ENCODE results near the gene SLC30A5. TPM values are rescaled to one million over a fixed set of nuclear protein-coding genes. Genes with fewer than 3 reads are reported as not detected.

SLC30A5 gene
- total and polyA plus RNA-seq, 10 of the 15 experiments (the other 5 are each of a cell fraction or from before 2014, with no cell fraction given): 14.7 to 67.9 (median 38.4) TPM

DNA sequence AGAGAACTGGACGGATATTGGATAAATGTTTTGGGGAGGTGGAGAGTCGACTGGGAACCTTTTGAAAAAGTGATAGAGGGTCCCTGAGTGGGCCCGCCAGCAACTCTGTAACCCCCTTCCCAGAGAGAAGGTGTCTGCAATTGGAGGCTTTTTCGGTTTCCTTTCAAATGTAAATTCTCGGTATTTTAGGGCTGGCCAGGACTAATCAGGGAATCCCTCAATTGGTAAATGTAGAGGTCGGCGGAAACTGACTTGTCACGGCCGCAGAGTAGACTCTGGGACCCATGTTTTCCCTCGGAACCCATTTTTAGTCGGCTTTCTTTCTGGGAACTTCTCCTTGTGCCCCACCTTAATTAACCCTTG is 73.7 kb downstream of the SLC30A5 start:
- intact Hi-C loops (cut with micrococcal nuclease; ENCODE audit: unreplicated experiment): loop anchor here (2.0 to 10.0 kb wide), 3 partner anchors 21 to 197 kb away; partner anchors contain the start of genes AK6, CENPH, RAD17 and SLC30A5
- POLR2A ChIA-PET: interaction anchor here (0.6 to 1.7 kb wide), 2 partner anchors 22 to 43 kb away, joined by 3 to 6 read pairs; partner anchors contain the start of gene CENPH
- in situ Hi-C loops (cut with MboI): no loop called here
- DNase-seq (ENCODE audit: low read depth, low spot score) (no peak), FAIRE-seq (no peak), ATAC-seq (peak; percentile 7; the same call in 2 of the 3 replicates)
- Histone ChIP-seq H3K9me3 (replicated peaks; ENCODE audit: control insufficient read depth, insufficient read depth, low read length) (no peaks in the 10 kb centered on the region), H3K9ac (ENCODE audit: control insufficient read depth, insufficient read depth, low read length) (peak overlapping the region; percentile 79), H3K27me3 (replicated peaks in 1 of 2; ENCODE audit: control insufficient read depth in 2 of 2, insufficient read depth in 2 of 2, low read length in 1 of 2) (no peaks in the 10 kb centered on the region), H3K27ac (ENCODE audit: control insufficient read depth, insufficient read depth) (peak overlapping the region; percentile 65), H4K20me1 (ENCODE audit: control insufficient read depth, insufficient read depth) (no peaks in the 10 kb centered on the region), H3K36me3 (ENCODE audit: control insufficient read depth in 2 of 2, insufficient read depth in 2 of 2, low read length in 1 of 2) (peaks cover 2% of the 10 kb centered on the region in 2 experiments; a peak in 1 of 4 replicates), H3K4me3 (peak overlapping the region; percentile 86), H3K4me1 (ENCODE audit: control insufficient read depth, insufficient read depth, low read length) (no peaks in the 10 kb centered on the region), H2AFZ (ENCODE audit: control insufficient read depth, low read depth, low read length) (peak overlapping the region; percentile 70), H3K4me2 (ENCODE audit: control insufficient read depth, insufficient read depth) (peak overlapping the region; percentile 88), H3K79me2 (ENCODE audit: control insufficient read depth, insufficient read depth, low read length) (peaks cover 28% of the 10 kb centered on the region)
- RAD21 ChIA-PET (ENCODE audit: unreplicated experiment): interaction anchor here (1.1 kb wide), 2 partner anchors 22 to 167 kb away, joined by 3 to 4 read pairs; partner anchors contain the start of gene CENPH
- no TSS peak for BruUV-seq (replicated peaks)
- 0% methylated on average over 11 of the region's 11 CpGs for WGBS (ENCODE audit: insufficient coverage, insufficient replicate concordance, low lambda C conversion rate, missing lambda C conversion rate)
- SMC1A ChIA-PET (ENCODE audit: uncharacterized antibody, unreplicated experiment): interaction anchor here (0.7 to 1.6 kb wide), 3 partner anchors 9 to 68 kb away, joined by 3 to 5 read pairs (median 3); partner anchors contain the start of gene CDK7
- TF ChIP-seq MTA2 (IDR thresholded peaks at IDR 0.05; ENCODE audit: low read depth): no peak
- no peak for TF ChIP-seq BHLHE40 (IDR thresholded peaks at IDR 0.05; ENCODE audit: borderline replicate concordance in 1 of 2, low read depth in 2 of 2, low read length in 1 of 2)
- TF ChIP-seq LARP7 (IDR thresholded peaks at IDR 0.05): no peak
- no peak for TF ChIP-seq CHD2 (IDR thresholded peaks at IDR 0.05; ENCODE audit: borderline replicate concordance, low read depth, low read length)
- no peak for TF ChIP-seq JUND (IDR thresholded peaks at IDR 0.05; ENCODE audit: low read depth, low read length)
- TF ChIP-seq, protein P1, sequence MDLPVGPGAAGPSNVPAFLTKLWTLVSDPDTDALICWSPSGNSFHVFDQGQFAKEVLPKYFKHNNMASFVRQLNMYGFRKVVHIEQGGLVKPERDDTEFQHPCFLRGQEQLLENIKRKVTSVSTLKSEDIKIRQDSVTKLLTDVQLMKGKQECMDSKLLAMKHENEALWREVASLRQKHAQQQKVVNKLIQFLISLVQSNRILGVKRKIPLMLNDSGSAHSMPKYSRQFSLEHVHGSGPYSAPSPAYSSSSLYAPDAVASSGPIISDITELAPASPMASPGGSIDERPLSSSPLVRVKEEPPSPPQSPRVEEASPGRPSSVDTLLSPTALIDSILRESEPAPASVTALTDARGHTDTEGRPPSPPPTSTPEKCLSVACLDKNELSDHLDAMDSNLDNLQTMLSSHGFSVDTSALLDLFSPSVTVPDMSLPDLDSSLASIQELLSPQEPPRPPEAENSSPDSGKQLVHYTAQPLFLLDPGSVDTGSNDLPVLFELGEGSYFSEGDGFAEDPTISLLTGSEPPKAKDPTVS (IDR thresholded peaks at IDR 0.05; ENCODE audit: low read depth, low read length): no peak
- TF ChIP-seq JUNB (IDR thresholded peaks at IDR 0.05): no peak
- no peak for TF ChIP-seq RAD21 (IDR thresholded peaks at IDR 0.05; ENCODE audit: insufficient read depth, low read depth, low read length)
- TF ChIP-seq ASH2L (IDR thresholded peaks at IDR 0.05; ENCODE audit: borderline replicate concordance, low read depth): no peak
- TF ChIP-seq, protein P2, sequence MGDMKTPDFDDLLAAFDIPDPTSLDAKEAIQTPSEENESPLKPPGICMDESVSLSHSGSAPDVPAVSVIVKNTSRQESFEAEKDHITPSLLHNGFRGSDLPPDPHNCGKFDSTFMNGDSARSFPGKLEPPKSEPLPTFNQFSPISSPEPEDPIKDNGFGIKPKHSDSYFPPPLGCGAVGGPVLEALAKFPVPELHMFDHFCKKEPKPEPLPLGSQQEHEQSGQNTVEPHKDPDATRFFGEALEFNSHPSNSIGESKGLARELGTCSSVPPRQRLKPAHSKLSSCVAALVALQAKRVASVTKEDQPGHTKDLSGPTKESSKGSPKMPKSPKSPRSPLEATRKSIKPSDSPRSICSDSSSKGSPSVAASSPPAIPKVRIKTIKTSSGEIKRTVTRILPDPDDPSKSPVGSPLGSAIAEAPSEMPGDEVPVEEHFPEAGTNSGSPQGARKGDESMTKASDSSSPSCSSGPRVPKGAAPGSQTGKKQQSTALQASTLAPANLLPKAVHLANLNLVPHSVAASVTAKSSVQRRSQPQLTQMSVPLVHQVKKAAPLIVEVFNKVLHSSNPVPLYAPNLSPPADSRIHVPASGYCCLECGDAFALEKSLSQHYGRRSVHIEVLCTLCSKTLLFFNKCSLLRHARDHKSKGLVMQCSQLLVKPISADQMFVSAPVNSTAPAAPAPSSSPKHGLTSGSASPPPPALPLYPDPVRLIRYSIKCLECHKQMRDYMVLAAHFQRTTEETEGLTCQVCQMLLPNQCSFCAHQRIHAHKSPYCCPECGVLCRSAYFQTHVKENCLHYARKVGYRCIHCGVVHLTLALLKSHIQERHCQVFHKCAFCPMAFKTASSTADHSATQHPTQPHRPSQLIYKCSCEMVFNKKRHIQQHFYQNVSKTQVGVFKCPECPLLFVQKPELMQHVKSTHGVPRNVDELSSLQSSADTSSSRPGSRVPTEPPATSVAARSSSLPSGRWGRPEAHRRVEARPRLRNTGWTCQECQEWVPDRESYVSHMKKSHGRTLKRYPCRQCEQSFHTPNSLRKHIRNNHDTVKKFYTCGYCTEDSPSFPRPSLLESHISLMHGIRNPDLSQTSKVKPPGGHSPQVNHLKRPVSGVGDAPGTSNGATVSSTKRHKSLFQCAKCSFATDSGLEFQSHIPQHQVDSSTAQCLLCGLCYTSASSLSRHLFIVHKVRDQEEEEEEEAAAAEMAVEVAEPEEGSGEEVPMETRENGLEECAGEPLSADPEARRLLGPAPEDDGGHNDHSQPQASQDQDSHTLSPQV (IDR thresholded peaks at IDR 0.05): no peak
- no peak for TF ChIP-seq PAX8 (IDR thresholded peaks at IDR 0.05)
- TF ChIP-seq PAX5 (IDR thresholded peaks at IDR 0.05; ENCODE audit: borderline replicate concordance, low read depth, low read length): no peak
- CTCF ChIA-PET: interaction anchor here (1.0 to 2.0 kb wide), 2 partner anchors 49 to 170 kb away, joined by 3 to 5 read pairs; no protein-coding TSS in a partner anchor

Data from GM12878 (cell line).